Measurements from ENCODE around the gene ASIC5. TPM values are rescaled to one million over a fixed set of nuclear protein-coding genes. Genes with fewer than 3 reads are reported as not detected.

Gene ASIC5
- total and polyA plus RNA-seq, 2 of the 4 experiments (the other 2 are of a cell fraction), result not detected

GRCh38 chr4:155807021-155807420 is 59.1 kb downstream of the ASIC5 start:
- H4K5ac ChIP-seq (ENCODE audit: low read depth, low read length), result no peak overlapping the region
- no TSS peak for BruUV-seq (replicated peaks)
- intact Hi-C loops (cut with micrococcal nuclease), result no loop called here
- H3K27ac ChIP-seq (ENCODE audit: insufficient read depth, low read length), result peak overlapping the region; percentile 42; the same call in 1 of the 2 replicates
- in situ Hi-C loops (cut with MboI; ENCODE audit: low sequenced_read_pairs), result loop anchor here (5.0 kb wide), 1 partner anchor 145 kb away; the partner anchor contains the start of gene CTSO
- peak overlapping the region; percentile 34; the same call in 1 of the 2 replicates for H3K4me2 ChIP-seq (ENCODE audit: low read depth, low read length)
- no peak overlapping the region for H4K91ac ChIP-seq (ENCODE audit: insufficient read depth, low read depth, low read length)
- no peak overlapping the region for H3K23ac ChIP-seq (ENCODE audit: low read depth, low read length)
- ATAC-seq (ENCODE audit: low read depth) (peak; percentile 9; the same call in 1 of the 2 replicates), DNase-seq (peak; percentile 79)
- no peak overlapping the region for H2BK20ac ChIP-seq (ENCODE audit: low read depth, low read length)
- ChIA-PET CTCF (interaction anchor here (5.9 kb wide), 1 partner anchor 146 kb away, joined by 42 read pairs; the partner anchor contains the start of gene CTSO), POLR2A (ENCODE audit: unreplicated experiment) (no interaction called here)
- TF ChIP-seq BHLHE40 (IDR thresholded peaks at IDR 0.05; ENCODE audit: low read depth, low read length) (no peak), POLR2A (IDR thresholded peaks at IDR 0.05; ENCODE audit: low read depth, low read length) (no peak), CHD1 (IDR thresholded peaks at IDR 0.05; ENCODE audit: low read depth, low read length) (no peak), ELK1 (IDR thresholded peaks at IDR 0.05; ENCODE audit: borderline replicate concordance, low read depth, low read length) (no peak)
- H3K56ac ChIP-seq (ENCODE audit: extremely low read depth, insufficient read depth, low read length), result no peak overlapping the region
- dilution Hi-C loops (cut with HindIII; ENCODE audit: low sequenced_read_pairs, unreplicated experiment), result no loop called here
- H3K27me3 ChIP-seq (ENCODE audit: control insufficient read depth, insufficient read depth, low read length), result no peaks in the 10 kb centered on the region
- H3K4ac ChIP-seq (ENCODE audit: low read depth, low read length), result no peak overlapping the region
- H3K36me3 ChIP-seq (ENCODE audit: control insufficient read depth, insufficient read depth, low read length), result peaks cover 2% of the 10 kb centered on the region; the same call in 1 of the 2 replicates
- no CpG with 5 or more reads among the region's 1 CpG for WGBS, 2 experiments (ENCODE audit: extremely low coverage in 2 of 2, insufficient read length in 1 of 2)
- peaks cover 7% of the 10 kb centered on the region for H3K9me1 ChIP-seq (ENCODE audit: insufficient read depth, low read length)
- no peak overlapping the region for H2AFZ ChIP-seq (replicated peaks; ENCODE audit: low read length, poor library complexity)
- no peak overlapping the region for H2BK120ac ChIP-seq (ENCODE audit: low read depth, low read length)
- H3K4me1 ChIP-seq (ENCODE audit: control insufficient read depth, insufficient read depth, low read length), result peaks cover 13% of the 10 kb centered on the region
- H2BK15ac ChIP-seq (ENCODE audit: low read depth, low read length), result no peak overlapping the region
- H2AK9ac ChIP-seq (replicated peaks; ENCODE audit: low read depth, low read length, poor library complexity), result no peak overlapping the region
- no peak overlapping the region for H4K8ac ChIP-seq (ENCODE audit: low read depth in 2 of 2, low read length in 2 of 2)
- no peaks in the 10 kb centered on the region for H3K79me1 ChIP-seq (ENCODE audit: low read depth in 1 of 2, low read length in 2 of 2)
- no peak overlapping the region for H3K14ac ChIP-seq (replicated peaks; ENCODE audit: low read depth, low read length)
- H3K9ac ChIP-seq (ENCODE audit: low read depth, low read length), result no peak overlapping the region
- H4K20me1 ChIP-seq (ENCODE audit: insufficient read depth, low read length), result no peaks in the 10 kb centered on the region
- H2BK5ac ChIP-seq (ENCODE audit: low read depth, low read length, poor library complexity, severe bottlenecking), result peak overlapping the region; percentile 71
- no peaks in the 10 kb centered on the region for H3K9me3 ChIP-seq (ENCODE audit: control insufficient read depth, insufficient read depth, low read length)
- H3K18ac ChIP-seq (ENCODE audit: low read depth, low read length), result no peak overlapping the region
- H3K4me3 ChIP-seq (ENCODE audit: insufficient read depth, low read depth, low read length), result no peak overlapping the region
- H2AK5ac ChIP-seq (ENCODE audit: low read depth, low read length), result no peak overlapping the region
